Heart left ventricle (tissue), 16 donors: ENCODE results near the gene SLFN5. TPM values are rescaled to one million over a fixed set of nuclear protein-coding genes. Genes with fewer than 3 reads are reported as not detected.

Source experiments
- ATAC-seq, 4 donors: fragments of 200-7000 bp; cut with Tn5 transposase; one replicate each; pipeline ENCODE4 v1.9.1; 2020 to 2022; ENCODE audit warnings: moderate library complexity in 4 of 4, mild to moderate bottlenecking in 3 of 4, moderate number of reproducible peaks in 1 of 4
- DNase-seq, 5 donors: peaks; one replicate each; pipeline ENCODE4 v3.0.0-alpha.2; 2020
- H3K27ac ChIP-seq, 12 donors: fragments of 200-600 bp; sonication (generic) in 4 of 12; one replicate each; pipeline versions ENCODE4 v1.5.0 to v1.8.0; 2016 to 2022; ENCODE audit warnings: mild to moderate bottlenecking in 2 of 12
- H3K27me3 ChIP-seq, 9 donors: fragments of 200-600 bp; sonication (generic) in 2 of 9; one replicate each; pipeline versions ENCODE4 v1.5.1 to v1.8.0; 2016 to 2022; ENCODE audit warnings: mild to moderate bottlenecking in 3 of 9
- H3K36me3 ChIP-seq, 9 donors: fragments of 200-600 bp; sonication (generic) in 2 of 9; one replicate each; pipeline versions ENCODE4 v1.5.0 to v1.8.0; 2018 to 2022; ENCODE audit warnings: mild to moderate bottlenecking in 2 of 9
- H3K4me1 ChIP-seq, 12 donors: fragments of 200-600 bp; sonication (generic) in 4 of 12; one replicate each; pipeline versions ENCODE4 v1.5.0 to v1.8.0; 2016 to 2022; ENCODE audit warnings: mild to moderate bottlenecking in 3 of 12
- H3K4me3 ChIP-seq, 12 donors: fragments of 200-600 bp; sonication (generic) in 4 of 12; one replicate each; pipeline versions ENCODE4 v1.5.0 to v1.8.0; 2017 to 2022; ENCODE audit warnings: mild to moderate bottlenecking in 9 of 12, moderate library complexity in 4 of 12
- H3K9me3 ChIP-seq, 12 donors: fragments of 200-600 bp; sonication (generic) in 4 of 12; one replicate each; pipeline versions ENCODE4 v1.5.0 to v1.8.0; 2016 to 2022; ENCODE audit warnings: mild to moderate bottlenecking in 1 of 12
- CTCF ChIP-seq, 12 donors: fragments of 200-600 bp; sonication (generic) in 4 of 12; IDR thresholded peaks; one replicate each; pipeline versions ENCODE4 v1.5.0 to v1.8.0; 2018 to 2022; ENCODE audit warnings: antibody characterized with exemption in 12 of 12, mild to moderate bottlenecking in 5 of 12
- POLR2A ChIP-seq, 2 donors: fragments of 450-650 bp; IDR thresholded peaks; one replicate each; pipeline ENCODE4 v1.6.1; 2017; ENCODE audit warnings: antibody characterized with exemption in 2 of 2, mild to moderate bottlenecking in 2 of 2, moderate library complexity in 2 of 2
- WGBS, 4 donors: extraction: QIAGEN DNeasy Blood & Tissue Kit in 2 of 4; methylation state at CpG; one replicate each; pipeline versions ENCODE4 v1.1.5 to v1.1.7; 2013 to 2018; 5-methylcytosine and 5-hydroxymethylcytosine counted together
- intact Hi-C, 10 donors: fragments of 100-400 bp; cut with DNase I; formaldehyde crosslinking; loops; one replicate each; pipeline versions ENCODE4 v1.11.1 to v1.14.2; 2022
- polyA plus RNA-seq, 2 donors: library from polyadenylated mRNA; stranded (reverse); fragments of 200-250 nt; gene quantifications; one replicate each; pipeline ENCODE4 v1.2.3, GENCODE V29; 2013
- total RNA-seq, 9 donors: library from RNA; depleted of rRNA in 2 of 9; stranded (reverse); fragments of >200 nt in 2 of 9; fragmentation: NEBNext Ultra II Directional in 3 of 9; extraction: Animal tissue kit (Norgen Biotek cat#: 25700) in 3 of 9; gene quantifications; one replicate each; pipeline versions ENCODE4 v1.1.0 to v1.2.4, GENCODE V29; 2016 to 2023
- donor health status: ischemic (EF 13 %, LVEDD 7.1; RV severe dilation, severe dysfunction).
- donor health status: healthy with polysubstance abuse.
- donor health status: DM: no; HTN: yes; CAD: no.
- donor health status: DM: no; HTN: no; CAD: no.
- donor health status: ischemic (EF 25% LVEDD 6.9; RV normal size, moderate dysfunction).
- donor health status: ischemic (EF 25% LVEDD 5.7; RV mildly dilated, moderate dysfunction).
- donor health status: healthy.
- donor health status: DM: yes; HTN: yes; CAD: no.
- donor health status: ischemic (EF 35%, LVEDD 5.7; RV mildly dilated, moderate dysfunction).
- donor health status: nonischemic (EF 11% LVEDD 7.7; RV severe dilation, severe dysfunction).
- donor health status: DM: yes; HTN: yes; CAD: no.
- donor health status: PGD.
- donor health status: ischemic (EF 29% LVEDD 5.4; RV normal size, mild dysfunction).
- donor health status: nonischemic (EF 23%, LVEDD 6.1; RV moderate dilation, normal function).

Gene SLFN5
- total and polyA plus RNA-seq, 11 donors = 3.0 to 41.4 (median 13.7) TPM

- intact Hi-C loops = loop anchor here in 8 of 10 donors (2.0 to 10.0 kb wide), 14 partner anchors 26 to 433 kb away; partner anchors contain the start of genes SLFN11 (in 4 of the 8), SLFN12 (in 3 of the 8), SLFN13 (in 1 of the 8) and SLFN5 (in 1 of the 8)
- WGBS, 4 donors = 66 to 80% (median 72%) methylated on average over 5 to 9 of the region's 9 CpGs
- peaks cover 0 to 1% (median 0%) of the 10 kb centered on the region in 12 donors for H3K9me3 ChIP-seq
- ATAC-seq (peak in 2 of 4 donors; percentile 11 to 14), DNase-seq (peak in 2 of 5 donors; percentile 27 to 59)
- H3K36me3 ChIP-seq = no peaks in the 10 kb centered on the region
- no peak for TF ChIP-seq POLR2A (IDR thresholded peaks at IDR 0.05)
- no peak for TF ChIP-seq CTCF (IDR thresholded peaks at IDR 0.05)
- no peaks in the 10 kb centered on the region for H3K27me3 ChIP-seq
- H3K4me1 ChIP-seq = peaks cover 0 to 40% (median 31%) of the 10 kb centered on the region in 12 donors
- peak overlapping the region; percentile 49 to 87 (median 78) for H3K27ac ChIP-seq
- peak overlapping the region in 8 of 12 donors; percentile 46 to 63 (median 56) for H3K4me3 ChIP-seq
These were observed 71.7 kb downstream of the SLFN5 start for GRCh38 chr17:35314415-35315216.

- no peaks in the 10 kb centered on the region for H3K36me3 ChIP-seq
- DNase-seq (peak in 3 of 5 donors; percentile 38 to 59 (median 40)), ATAC-seq (peak; percentile 52 to 77 (median 70))
These were observed 72.4 kb downstream of the SLFN5 start for GRCh38 chr17:35315283-35315682.

GRCh38 chr17:35315971-35316370 is 73.1 kb downstream of the SLFN5 start:
- intact Hi-C loops = loop anchor here in 8 of 10 donors (2.0 to 10.0 kb wide), 9 partner anchors 25 to 223 kb away; partner anchors contain the start of genes SLFN11 (in 2 of the 8), SLFN12 (in 2 of the 8), SLFN13 (in 1 of the 8) and SLFN5 (in 1 of the 8)
- H3K27me3 ChIP-seq = no peaks in the 10 kb centered on the region
- no peak for DNase-seq
- peaks cover 0 to 40% (median 31%) of the 10 kb centered on the region in 12 donors for H3K4me1 ChIP-seq
- H3K36me3 ChIP-seq = no peaks in the 10 kb centered on the region
- H3K9me3 ChIP-seq = no peaks in the 10 kb centered on the region
- H3K27ac ChIP-seq = peak overlapping the region in 9 of 12 donors; percentile 61 to 87 (median 79)
- H3K4me3 ChIP-seq = no peak overlapping the region
- TF ChIP-seq CTCF (IDR thresholded peaks at IDR 0.05) = no peak
- no peak for TF ChIP-seq POLR2A (IDR thresholded peaks at IDR 0.05)
- no peak for ATAC-seq
- WGBS, 4 donors = 91 to 95% (median 93%) methylated on average over 2 of the region's 2 CpGs

More at GRCh38 chr17:35315283-35315682, 72.4 kb downstream of the SLFN5 start:
- 5 to 18% (median 12%) methylated on average over 5 of the region's 5 CpGs for WGBS, 4 donors
- TF ChIP-seq CTCF (IDR thresholded peaks at IDR 0.05) (no peak), POLR2A (IDR thresholded peaks at IDR 0.05) (no peak)
- peaks cover 0 to 40% (median 31%) of the 10 kb centered on the region in 12 donors for H3K4me1 ChIP-seq
- H3K27me3 ChIP-seq = no peaks in the 10 kb centered on the region
- peak overlapping the region; percentile 49 to 87 (median 78) for H3K27ac ChIP-seq
- intact Hi-C loops = loop anchor here in 8 of 10 donors (2.0 to 10.0 kb wide), 9 partner anchors 26 to 224 kb away; partner anchors contain the start of genes SLFN11 (in 2 of the 8), SLFN12 (in 2 of the 8), SLFN13 (in 1 of the 8) and SLFN5 (in 1 of the 8)
- H3K9me3 ChIP-seq = no peaks in the 10 kb centered on the region
- no peak overlapping the region for H3K4me3 ChIP-seq

GRCh38 chr17:35322749-35323148 is 79.9 kb downstream of the SLFN5 start:
- Histone ChIP-seq H3K27me3 (no peaks in the 10 kb centered on the region), H3K9me3 (peaks cover 0 to 5% (median 0%) of the 10 kb centered on the region in 12 donors), H3K36me3 (peaks cover 0 to 8% (median 0%) of the 10 kb centered on the region in 9 donors), H3K4me1 (peaks cover 0 to 4% (median 0%) of the 10 kb centered on the region in 12 donors), H3K4me3 (no peak overlapping the region), H3K27ac (no peak overlapping the region)
- ATAC-seq (no peak), DNase-seq (no peak)
- TF ChIP-seq CTCF (IDR thresholded peaks at IDR 0.05) (no peak), POLR2A (IDR thresholded peaks at IDR 0.05) (no peak)
- intact Hi-C loops = no loop called here
- 83 to 88% (median 84%) methylated on average over 1 of the region's 1 CpG for WGBS, 4 donors
